ENCODE data around the gene C2orf49.

The C2orf49 gene

GRCh38 chr2:105369777-105370690 is 32.7 kb downstream of the C2orf49 start:
- peak overlapping the region; percentile 86 for H2AFZ ChIP-seq (ENCODE audit: low read depth, low read length)
- H3K36me3 ChIP-seq (replicated peaks; ENCODE audit: low read depth, low read length) = no peaks in the 10 kb centered on the region
- no peaks in the 10 kb centered on the region for H3K9me3 ChIP-seq (ENCODE audit: insufficient read depth, low read length)
- TF ChIP-seq EZH2phosphoT487 (IDR thresholded peaks at IDR 0.05; ENCODE audit: low read depth) = no peak
- TF ChIP-seq, protein P1, sequence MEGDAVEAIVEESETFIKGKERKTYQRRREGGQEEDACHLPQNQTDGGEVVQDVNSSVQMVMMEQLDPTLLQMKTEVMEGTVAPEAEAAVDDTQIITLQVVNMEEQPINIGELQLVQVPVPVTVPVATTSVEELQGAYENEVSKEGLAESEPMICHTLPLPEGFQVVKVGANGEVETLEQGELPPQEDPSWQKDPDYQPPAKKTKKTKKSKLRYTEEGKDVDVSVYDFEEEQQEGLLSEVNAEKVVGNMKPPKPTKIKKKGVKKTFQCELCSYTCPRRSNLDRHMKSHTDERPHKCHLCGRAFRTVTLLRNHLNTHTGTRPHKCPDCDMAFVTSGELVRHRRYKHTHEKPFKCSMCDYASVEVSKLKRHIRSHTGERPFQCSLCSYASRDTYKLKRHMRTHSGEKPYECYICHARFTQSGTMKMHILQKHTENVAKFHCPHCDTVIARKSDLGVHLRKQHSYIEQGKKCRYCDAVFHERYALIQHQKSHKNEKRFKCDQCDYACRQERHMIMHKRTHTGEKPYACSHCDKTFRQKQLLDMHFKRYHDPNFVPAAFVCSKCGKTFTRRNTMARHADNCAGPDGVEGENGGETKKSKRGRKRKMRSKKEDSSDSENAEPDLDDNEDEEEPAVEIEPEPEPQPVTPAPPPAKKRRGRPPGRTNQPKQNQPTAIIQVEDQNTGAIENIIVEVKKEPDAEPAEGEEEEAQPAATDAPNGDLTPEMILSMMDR (IDR thresholded peaks at IDR 0.05; ENCODE audit: low read depth, low read length) = peak; percentile 82
- H3K27ac ChIP-seq (ENCODE audit: low read length) = no peak overlapping the region
- H3K4me3 ChIP-seq (ENCODE audit: low read length) = peak overlapping the region; percentile 79
- peaks cover 6% of the 10 kb centered on the region for H3K4me1 ChIP-seq (ENCODE audit: low read length)
- no peaks in the 10 kb centered on the region for H4K20me1 ChIP-seq (ENCODE audit: insufficient read depth, low read length)
- no peaks in the 10 kb centered on the region for H3K79me2 ChIP-seq (ENCODE audit: low read length)
- 0 out of 2 replicates have a peak, but pooled peaks cover 5% of the 10 kb centered on the region for H3K27me3 ChIP-seq (ENCODE audit: low read depth, low read length)
- H3K9ac ChIP-seq (ENCODE audit: low read length) = peak overlapping the region; percentile 52
- H3K4me2 ChIP-seq (ENCODE audit: low read length) = peak overlapping the region; percentile 77

DNA sequence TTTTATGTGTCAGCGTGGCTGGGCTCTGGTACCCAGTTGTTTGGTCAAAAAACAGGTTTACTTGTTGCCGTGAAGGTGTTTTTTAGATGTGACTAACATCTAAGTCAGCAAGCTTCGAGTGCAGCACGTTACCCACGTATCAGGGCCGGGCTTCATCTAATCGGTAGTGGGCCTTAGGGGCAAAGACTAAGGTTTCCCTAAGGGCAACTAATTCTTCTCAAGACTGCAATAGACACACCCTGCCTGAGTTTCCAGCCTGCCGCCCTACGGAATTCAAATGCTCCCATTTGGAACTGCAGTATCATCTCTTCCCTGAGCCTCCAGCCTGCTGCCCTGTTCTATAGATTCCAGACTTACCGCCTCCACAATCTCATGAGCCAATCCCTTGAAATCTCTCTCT is 33.8 kb downstream of the C2orf49 start:
- peaks cover 6% of the 10 kb centered on the region for H3K4me1 ChIP-seq (ENCODE audit: low read length)
- no peaks in the 10 kb centered on the region for H3K36me3 ChIP-seq (replicated peaks; ENCODE audit: low read depth, low read length)
- H3K79me2 ChIP-seq (ENCODE audit: low read length) = no peaks in the 10 kb centered on the region
- no peak overlapping the region for H3K4me2 ChIP-seq (ENCODE audit: low read length)
- no peak overlapping the region for H2AFZ ChIP-seq (ENCODE audit: low read depth, low read length)
- no peak overlapping the region for H3K27ac ChIP-seq (ENCODE audit: low read length)
- TF ChIP-seq, protein P1 (IDR thresholded peaks at IDR 0.05; ENCODE audit: low read depth, low read length) = no peak
- TF ChIP-seq EZH2phosphoT487 (IDR thresholded peaks at IDR 0.05; ENCODE audit: low read depth) = no peak
- H3K9me3 ChIP-seq (ENCODE audit: insufficient read depth, low read length) = no peaks in the 10 kb centered on the region
- H3K9ac ChIP-seq (ENCODE audit: low read length) = no peak overlapping the region
- no peaks in the 10 kb centered on the region for H4K20me1 ChIP-seq (ENCODE audit: insufficient read depth, low read length)
- H3K4me3 ChIP-seq (ENCODE audit: low read length) = no peak overlapping the region
- H3K27me3 ChIP-seq (ENCODE audit: low read depth, low read length) = 0 out of 2 replicates have a peak, but pooled peaks cover 5% of the 10 kb centered on the region

GRCh38 chr2:105371810-105372209 is 34.5 kb downstream of the C2orf49 start:
- Histone ChIP-seq H3K9ac (ENCODE audit: low read length) (no peak overlapping the region), H3K36me3 (replicated peaks; ENCODE audit: low read depth, low read length) (no peaks in the 10 kb centered on the region), H3K79me2 (ENCODE audit: low read length) (no peaks in the 10 kb centered on the region), H3K9me3 (ENCODE audit: insufficient read depth, low read length) (no peaks in the 10 kb centered on the region), H4K20me1 (ENCODE audit: insufficient read depth, low read length) (no peaks in the 10 kb centered on the region), H3K27me3 (ENCODE audit: low read depth, low read length) (peaks cover 9% of the 10 kb centered on the region; the same call in 1 of the 2 replicates), H2AFZ (ENCODE audit: low read depth, low read length) (no peak overlapping the region), H3K27ac (ENCODE audit: low read length) (no peak overlapping the region), H3K4me3 (ENCODE audit: low read length) (no peak overlapping the region), H3K4me1 (ENCODE audit: low read length) (peaks cover 6% of the 10 kb centered on the region), H3K4me2 (ENCODE audit: low read length) (no peak overlapping the region)
- TF ChIP-seq, protein P1 (IDR thresholded peaks at IDR 0.05; ENCODE audit: low read depth, low read length) = no peak
- no peak for TF ChIP-seq EZH2phosphoT487 (IDR thresholded peaks at IDR 0.05; ENCODE audit: low read depth)

- no peak overlapping the region for H3K4me3 ChIP-seq (ENCODE audit: low read length)
- no peaks in the 10 kb centered on the region for H3K36me3 ChIP-seq (replicated peaks; ENCODE audit: low read depth, low read length)
- no peak overlapping the region for H3K4me2 ChIP-seq (ENCODE audit: low read length)
- peaks cover 5% of the 10 kb centered on the region; the same call in 1 of the 2 replicates for H3K27me3 ChIP-seq (ENCODE audit: low read depth, low read length)
- H3K9ac ChIP-seq (ENCODE audit: low read length) = no peak overlapping the region
- TF ChIP-seq, protein P1 (IDR thresholded peaks at IDR 0.05; ENCODE audit: low read depth, low read length) = no peak
- no peak for TF ChIP-seq EZH2phosphoT487 (IDR thresholded peaks at IDR 0.05; ENCODE audit: low read depth)
- peaks cover 6% of the 10 kb centered on the region for H3K4me1 ChIP-seq (ENCODE audit: low read length)
- no peaks in the 10 kb centered on the region for H4K20me1 ChIP-seq (ENCODE audit: insufficient read depth, low read length)
- H2AFZ ChIP-seq (ENCODE audit: low read depth, low read length) = no peak overlapping the region
- H3K79me2 ChIP-seq (ENCODE audit: low read length) = no peaks in the 10 kb centered on the region
- H3K27ac ChIP-seq (ENCODE audit: low read length) = no peak overlapping the region
- H3K9me3 ChIP-seq (ENCODE audit: insufficient read depth, low read length) = no peaks in the 10 kb centered on the region
Measured at GRCh38 chr2:105373344-105373781, 36.0 kb downstream of the C2orf49 start.
